Endothelial cell of umbilical vein (primary cell): ENCODE measurements around the gene ZNF341. TPM values are rescaled to one million over a fixed set of nuclear protein-coding genes. Genes with fewer than 3 reads are reported as not detected.

Experiments
- BruUV-seq: library from RNA; stranded (reverse); fragments of 400-500 nt; replicated peaks from 2 replicates; lab custom pipeline; 2021; lab: Mats Ljungman, UMichigan
- CTCF ChIA-PET: fragments of 300-600, 350-600 bp; sonication (Branson Sonifier 250); formaldehyde crosslinking; loops from one replicate; lab custom pipeline; 2021; ENCODE audit warnings: antibody characterized with exemption, inconsistent platforms; lab: Charles Lee
- POLR2A ChIA-PET: fragments of 300-600, 350-600 bp; sonication (Branson Sonifier 250); formaldehyde crosslinking; loops from one replicate; lab custom pipeline; 2021; ENCODE audit warnings: antibody characterized with exemption, inconsistent platforms; lab: Charles Lee
- DNase-seq: peaks from one replicate; pipeline ENCODE4 v3.0.0-alpha.2; 2011; ENCODE audit warnings: low read depth, low spot score
- FAIRE-seq: peaks from 2 replicates; lab custom pipeline; 2011; peaks lifted over from hg19 to GRCh38; lab: Jason Lieb, UNC
- H2AFZ ChIP-seq: 2 replicates; pipeline ENCODE4 v1.6.0; 2012; ENCODE audit warnings: low read depth, low read length, control low read depth, inconsistent platforms
- H3K27ac ChIP-seq: 2 replicates; pipeline ENCODE4 v1.5.1; 2011; ENCODE audit warnings: low read depth, mild to moderate bottlenecking, control low read depth, low read length, moderate library complexity; ENCODE audit not compliant: insufficient read depth
- H3K27me3 ChIP-seq, 2 experiments: 2 replicates each; pipeline versions ENCODE4 v1.6.0 to v1.6.1; 2011; ENCODE audit warnings: low read length in 2 of 2, mixed read lengths in 1 of 2; ENCODE audit not compliant: control insufficient read depth in 2 of 2, insufficient read depth in 2 of 2
- H3K36me3 ChIP-seq, 2 experiments: 2 replicates in 1 of 2; 3 replicates in 1 of 2; pipeline ENCODE4 v1.5.1; 2011; ENCODE audit warnings: low read length in 2 of 2, mild to moderate bottlenecking in 1 of 2, moderate library complexity in 1 of 2; ENCODE audit not compliant: control insufficient read depth in 2 of 2, insufficient read depth in 2 of 2; ENCODE audit errors: extremely low read depth in 1 of 2
- H3K4me1 ChIP-seq: 3 replicates; pipeline ENCODE4 v1.5.1; 2011; ENCODE audit warnings: mild to moderate bottlenecking, low read length; ENCODE audit not compliant: control insufficient read depth, insufficient read depth; ENCODE audit errors: extremely low read depth
- H3K4me2 ChIP-seq: 2 replicates; pipeline ENCODE4 v1.6.1; 2011; ENCODE audit warnings: low read length, control low read depth, mixed read lengths; ENCODE audit not compliant: insufficient read depth
- H3K4me3 ChIP-seq, 3 experiments: fragments of 200-600 bp in 1 of 3; sonication (generic), shearing (Covaris generic) in 1 of 3; replicated peaks in 1 of 3; 2 replicates each; pipeline ENCODE4 v1.5.1; 2011 to 2016; ENCODE audit warnings: control low read depth in 3 of 3, low read length in 3 of 3, mild to moderate bottlenecking in 2 of 3, inconsistent platforms in 1 of 3, low read depth in 1 of 3, moderate library complexity in 1 of 3; ENCODE audit not compliant: insufficient read depth in 1 of 3
- H3K79me2 ChIP-seq: 2 replicates; pipeline ENCODE4 v1.6.0; 2012; ENCODE audit warnings: low read length, inconsistent platforms; ENCODE audit not compliant: control insufficient read depth, insufficient read depth
- H3K9ac ChIP-seq: replicated peaks from 2 replicates; pipeline ENCODE3; 2011; ENCODE audit warnings: low read length, control low read depth; ENCODE audit not compliant: insufficient read depth; ENCODE audit errors: extremely low read depth
- H3K9me1 ChIP-seq: replicated peaks from 3 replicates; pipeline ENCODE4 v1.6.0; 2011; ENCODE audit warnings: mild to moderate bottlenecking, low read length; ENCODE audit not compliant: control insufficient read depth, insufficient read depth; ENCODE audit errors: extremely low read depth
- H3K9me3 ChIP-seq: replicated peaks from 2 replicates; pipeline ENCODE4 v1.5.1; 2012; ENCODE audit warnings: low read length, inconsistent platforms; ENCODE audit not compliant: control insufficient read depth, insufficient read depth
- H4K20me1 ChIP-seq: replicated peaks from 2 replicates; pipeline ENCODE3; 2011; ENCODE audit warnings: mild to moderate bottlenecking, low read length; ENCODE audit not compliant: control insufficient read depth, insufficient read depth; ENCODE audit errors: extremely low read depth
- CTCF ChIP-seq, 2 donors: IDR thresholded peaks; 1 replicate in 1 of 2; 2 replicates in 1 of 2; pipeline ENCODE4 v1.5.1; 2011; ENCODE audit warnings: low read length in 2 of 2, mild to moderate bottlenecking in 2 of 2, moderate library complexity in 2 of 2, control low read depth in 1 of 2, inconsistent platforms in 1 of 2, low read depth in 1 of 2; ENCODE audit not compliant: insufficient read depth in 1 of 2; ENCODE audit errors: extremely low read depth in 1 of 2
- EZH2 ChIP-seq: IDR thresholded peaks from 2 replicates; pipeline ENCODE4 v1.6.1; 2012; ENCODE audit warnings: borderline replicate concordance, low read depth, mild to moderate bottlenecking, moderate library complexity, low read length, inconsistent platforms; ENCODE audit not compliant: severe bottlenecking
- FOS ChIP-seq: IDR thresholded peaks from 2 replicates; pipeline ENCODE4 v1.6.1; 2011; ENCODE audit warnings: mild to moderate bottlenecking, low read length, moderate library complexity, borderline replicate concordance; ENCODE audit not compliant: insufficient read depth
- GATA2 ChIP-seq: IDR thresholded peaks from 2 replicates; pipeline ENCODE4 v1.7.0; 2011; ENCODE audit warnings: low read depth, mild to moderate bottlenecking, moderate library complexity, mixed read lengths, low read length; ENCODE audit not compliant: insufficient read length, insufficient read depth
- JUN ChIP-seq: IDR thresholded peaks from 2 replicates; pipeline ENCODE4 v1.6.1; 2011; ENCODE audit warnings: borderline replicate concordance, low read depth; ENCODE audit not compliant: insufficient read length, insufficient read depth
- MAX ChIP-seq: IDR thresholded peaks from 2 replicates; pipeline ENCODE4 v1.6.1; 2011; ENCODE audit not compliant: insufficient read depth, insufficient read length
- MYC ChIP-seq: IDR thresholded peaks from one replicate; pipeline ENCODE4 v1.6.1; 2011; ENCODE audit warnings: mild to moderate bottlenecking, low read depth, low read length
- POLR2A ChIP-seq: IDR thresholded peaks from 2 replicates; pipeline ENCODE4 v1.6.1; 2012; ENCODE audit warnings: low read depth, mild to moderate bottlenecking, control low read depth, low read length
- POLR2AphosphoS5 ChIP-seq: IDR thresholded peaks from 2 replicates; pipeline ENCODE4 v1.6.1; 2012; ENCODE audit warnings: low read depth, mild to moderate bottlenecking, control low read depth, low read length, moderate library complexity; ENCODE audit not compliant: insufficient read depth
- dilution Hi-C: fragments of 300-500 bp; cut with MboI; formaldehyde crosslinking; loops from one replicate; pipeline ENCODE4 v1.15.0; 2019; ENCODE audit warnings: low sequenced_read_pairs; ENCODE audit not compliant: extremely low pct_ligation_motif_present
- intact Hi-C: fragments of 100-400 bp; cut with micrococcal nuclease; formaldehyde crosslinking; loops from one replicate; pipeline ENCODE4 v1.10.0; 2022
- polyA plus RNA-seq, 4 experiments: library from polyadenylated mRNA; depleted of rRNA in 3 of 4; stranded (reverse) in 3 of 4; unstranded in 1 of 4; fragments of >200 nt; gene quantifications; 2 replicates each; pipeline versions ENCODE4 v1.2.1 to v1.2.3, GENCODE V29; 2011 to 2012; ENCODE audit warnings: missing spikeins in 1 of 4
- total RNA-seq: library from RNA; stranded (reverse); gene quantifications from 2 replicates; pipeline ENCODE4 v1.2.3, GENCODE V29; 2021

The ZNF341 gene
- total and polyA plus RNA-seq, 2 donors (not counting 3 experiments of a cell fraction or from before 2014, with no cell fraction given), result 4.9 TPM

- FAIRE-seq (no peak), DNase-seq (no peak)
- Histone ChIP-seq H3K36me3 (peaks cover 0 to 3% of the 10 kb centered on the region in 2 experiments), H3K9ac (no peak overlapping the region), H3K9me1 (no peaks in the 10 kb centered on the region), H4K20me1 (peaks cover 17% of the 10 kb centered on the region), H3K4me3 (no peak overlapping the region), H3K27ac (no peak overlapping the region), H2AFZ (no peak overlapping the region), H3K79me2 (peaks cover 95% of the 10 kb centered on the region), H3K9me3 (no peaks in the 10 kb centered on the region), H3K4me2 (no peak overlapping the region), H3K4me1 (no peaks in the 10 kb centered on the region), H3K27me3 (no peaks in the 10 kb centered on the region)
- TF ChIP-seq EZH2, result no peak
- TF ChIP-seq CTCF (IDR thresholded peaks at IDR 0.05; ENCODE audit: extremely low read depth in 1 of 2, insufficient read depth in 1 of 2, low read depth in 1 of 2, low read length in 2 of 2), result no peak
- no peak for TF ChIP-seq MAX
- no peak for TF ChIP-seq POLR2AphosphoS5
- no peak for TF ChIP-seq FOS
- no peak for TF ChIP-seq MYC
- TF ChIP-seq GATA2, result no peak
- no peak for TF ChIP-seq JUN
- TF ChIP-seq POLR2A, result no peak
- ChIA-PET CTCF (interaction anchor here (1.2 kb wide), 1 partner anchor 8 kb away, joined by 3 read pairs; no protein-coding TSS in a partner anchor), POLR2A (no interaction called here)
- intact Hi-C loops, result no loop called here
- dilution Hi-C loops, result no loop called here
- no TSS peak for BruUV-seq
Observed at GRCh38 chr20:33822423-33822822, 90.6 kb downstream of the ZNF341 start.
